Stimulated activated CD4-positive, alpha-beta T cell treated with anti-CD3 and anti-CD28 coated beads, Interleukin-4, amount 100 ng/mL, for 24 hours (primary cell): Measurements from ENCODE around the gene NCAPD3.
"Not testable (repeated sequence)": the region's sequence is repeated elsewhere in the genome, so short reads cannot be mapped to it uniquely, and the experiment has no call there.

ENCODE experiments used
- DNase-seq: peaks from one replicate; pipeline ENCODE4 v3.0.0-alpha.2; 2020

NCAPD3 gene

GRCh38 chr11:134223836-134224709 lies at the start of gene NCAPD3, which contains the start of gene VPS26B:
Gene NCAPD3 (minus strand): TSS chr11:134223967. CDS start chr11:134223926, 41 bp downstream.
Gene VPS26B (plus strand): TSS chr11:134224671. CDS start chr11:134225123, 452 bp downstream.
- peak; percentile 97 for DNase-seq

GRCh38 chr11:134273317-134273712 lies 49.5 kb upstream of the NCAPD3 start:
- no peak for DNase-seq

GRCh38 chr11:134272381-134273316 lies 48.9 kb upstream of the NCAPD3 start:
- no peak for DNase-seq

- no peak for DNase-seq
Measured at GRCh38 chr11:134271978-134272377, 48.2 kb upstream of the NCAPD3 start.

GRCh38 chr11:134270250-134270714 lies 46.5 kb upstream of the NCAPD3 start:
- no peak for DNase-seq

GRCh38 chr11:134267966-134268365 lies 44.2 kb upstream of the NCAPD3 start:
- DNase-seq: no peak

- DNase-seq: no peak
Measured at GRCh38 chr11:134267461-134267860, 43.7 kb upstream of the NCAPD3 start.

GRCh38 chr11:134266841-134267251 lies 43.1 kb upstream of the NCAPD3 start:
- DNase-seq: no peak

GRCh38 chr11:134266440-134266839 lies 42.7 kb upstream of the NCAPD3 start:
- no peak for DNase-seq

- no peak for DNase-seq
Measured at GRCh38 chr11:134264966-134265764, 41.4 kb upstream of the NCAPD3 start.

GRCh38 chr11:134261626-134262488 lies 38.1 kb upstream of the NCAPD3 start:
- peak; percentile 42 for DNase-seq

GRCh38 chr11:134260983-134261382 lies 37.2 kb upstream of the NCAPD3 start:
- DNase-seq: no peak

GRCh38 chr11:134260503-134260902 lies 36.7 kb upstream of the NCAPD3 start:
- DNase-seq: no peak

GRCh38 chr11:134258577-134258976 lies 34.8 kb upstream of the NCAPD3 start:
- DNase-seq: no peak

- no peak for DNase-seq
Measured at GRCh38 chr11:134257101-134257500, 33.3 kb upstream of the NCAPD3 start.

- not testable (repeated sequence) for DNase-seq
Measured at GRCh38 chr11:134255184-134255561, 31.4 kb upstream of the NCAPD3 start.

- DNase-seq: no peak
Measured at GRCh38 chr11:134254433-134255183, 30.8 kb upstream of the NCAPD3 start.

- peak; percentile 96 for DNase-seq
Measured at GRCh38 chr11:134253188-134253993, 29.6 kb upstream of the NCAPD3 start, which contains the start of the genes ACAD8 and THYN1. Gene ACAD8 (plus strand): TSS chr11:134253568. CDS start chr11:134253601, 33 bp downstream. Gene THYN1 (minus strand): TSS chr11:134253352. CDS start chr11:134252882, 470 bp downstream.
